Tibial nerve (tissue), 4 donors: ENCODE data around the gene LRIT1. TPM values are rescaled to one million over a fixed set of nuclear protein-coding genes. Genes with fewer than 3 reads are reported as not detected.

Experiments
- DNase-seq, 2 donors: peaks; one replicate each; pipeline ENCODE4 v3.0.0-alpha.2; 2019; ENCODE audit warnings: low spot score in 2 of 2
- H3K27ac ChIP-seq, 4 donors: fragments of 200-600 bp; sonication (generic) in 3 of 4; one replicate each; pipeline ENCODE4 v1.5.1; 2017 to 2019; ENCODE audit warnings: mild to moderate bottlenecking in 1 of 4
- H3K27me3 ChIP-seq, 2 donors: fragments of 200-600 bp; sonication (generic) in 1 of 2; one replicate each; pipeline versions ENCODE4 v1.5.1 to v1.6.0; 2017 to 2019
- H3K36me3 ChIP-seq, 3 donors: fragments of 200-600 bp; sonication (generic); one replicate each; pipeline ENCODE4 v1.5.1; 2018 to 2019
- H3K4me1 ChIP-seq, 4 donors: fragments of 200-600 bp; sonication (generic) in 3 of 4; one replicate each; pipeline ENCODE4 v1.5.1; 2017 to 2019
- H3K4me3 ChIP-seq, 4 donors: fragments of 200-600 bp; sonication (generic) in 3 of 4; one replicate each; pipeline ENCODE4 v1.5.1; 2017 to 2019; ENCODE audit warnings: mild to moderate bottlenecking in 1 of 4, moderate library complexity in 1 of 4
- H3K9me3 ChIP-seq, 4 donors: fragments of 200-600 bp; sonication (generic) in 3 of 4; one replicate each; pipeline ENCODE4 v1.5.1; 2017 to 2019
- EP300 ChIP-seq, 2 donors: sonication (generic); formaldehyde crosslinking; IDR thresholded peaks; one replicate each; pipeline ENCODE4 v1.6.1; 2017; ENCODE audit warnings: antibody characterized with exemption in 2 of 2, mild to moderate bottlenecking in 1 of 2
- POLR2A ChIP-seq, 2 donors: fragments of 450-650 bp; IDR thresholded peaks; one replicate each; pipeline ENCODE4 v1.6.1; 2017; ENCODE audit warnings: antibody characterized with exemption in 2 of 2, mild to moderate bottlenecking in 2 of 2, moderate library complexity in 2 of 2
- WGBS, 2 donors: methylation state at CpG; one replicate each; pipeline ENCODE4 v1.1.5; 2018; 5-methylcytosine and 5-hydroxymethylcytosine counted together
- total RNA-seq, 4 donors: library from RNA; depleted of rRNA; stranded (reverse); fragments of >200 nt; gene quantifications; one replicate each; pipeline ENCODE4 v1.1.0, GENCODE V29; 2016
- TF ChIP-seq, protein P1 (sequence below), 5 experiments: fragments of 200-600 bp in 3 of 5; fragments of 450-650 bp in 2 of 5; sonication (generic) in 3 of 5; IDR thresholded peaks; one replicate each; pipeline ENCODE4 v1.5.1; 2016 to 2019; ENCODE audit warnings: antibody characterized with exemption in 5 of 5, mild to moderate bottlenecking in 3 of 5, moderate library complexity in 2 of 5

LRIT1 gene
- total RNA-seq, 4 donors from 2014 or later: not detected

DNA sequence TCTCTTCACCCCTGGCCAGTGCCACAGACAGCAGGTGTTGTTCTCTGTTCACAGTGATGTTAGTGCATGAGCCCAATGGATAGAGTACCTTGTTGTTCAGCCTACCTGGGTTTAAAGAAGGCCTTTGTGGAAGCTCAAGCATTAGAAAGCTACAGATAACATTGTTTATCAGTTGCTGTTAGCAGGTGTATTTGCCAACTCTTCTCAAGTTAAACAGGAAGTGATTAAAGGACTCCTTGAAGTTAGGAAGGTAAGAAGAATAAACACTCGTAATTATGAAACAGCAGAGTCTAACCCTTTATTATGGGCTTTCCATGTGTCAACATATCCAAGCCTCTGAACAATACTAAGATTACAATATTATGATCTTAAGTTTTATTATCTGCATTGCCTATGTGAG is 29.4 kb upstream of the LRIT1 start:
- Histone ChIP-seq H3K36me3 (no peaks in the 10 kb centered on the region), H3K27me3 (no peaks in the 10 kb centered on the region), H3K4me1 (no peaks in the 10 kb centered on the region), H3K27ac (no peak overlapping the region), H3K4me3 (no peak overlapping the region), H3K9me3 (no peaks in the 10 kb centered on the region)
- TF ChIP-seq, protein P1, sequence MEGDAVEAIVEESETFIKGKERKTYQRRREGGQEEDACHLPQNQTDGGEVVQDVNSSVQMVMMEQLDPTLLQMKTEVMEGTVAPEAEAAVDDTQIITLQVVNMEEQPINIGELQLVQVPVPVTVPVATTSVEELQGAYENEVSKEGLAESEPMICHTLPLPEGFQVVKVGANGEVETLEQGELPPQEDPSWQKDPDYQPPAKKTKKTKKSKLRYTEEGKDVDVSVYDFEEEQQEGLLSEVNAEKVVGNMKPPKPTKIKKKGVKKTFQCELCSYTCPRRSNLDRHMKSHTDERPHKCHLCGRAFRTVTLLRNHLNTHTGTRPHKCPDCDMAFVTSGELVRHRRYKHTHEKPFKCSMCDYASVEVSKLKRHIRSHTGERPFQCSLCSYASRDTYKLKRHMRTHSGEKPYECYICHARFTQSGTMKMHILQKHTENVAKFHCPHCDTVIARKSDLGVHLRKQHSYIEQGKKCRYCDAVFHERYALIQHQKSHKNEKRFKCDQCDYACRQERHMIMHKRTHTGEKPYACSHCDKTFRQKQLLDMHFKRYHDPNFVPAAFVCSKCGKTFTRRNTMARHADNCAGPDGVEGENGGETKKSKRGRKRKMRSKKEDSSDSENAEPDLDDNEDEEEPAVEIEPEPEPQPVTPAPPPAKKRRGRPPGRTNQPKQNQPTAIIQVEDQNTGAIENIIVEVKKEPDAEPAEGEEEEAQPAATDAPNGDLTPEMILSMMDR (IDR thresholded peaks at IDR 0.05): no peak
- TF ChIP-seq EP300 (IDR thresholded peaks at IDR 0.05) (no peak), POLR2A (IDR thresholded peaks at IDR 0.05) (no peak)
- DNase-seq: no peak
- 50 to 70% methylated on average over 1 of the region's 1 CpG for WGBS, 2 donors

DNA sequence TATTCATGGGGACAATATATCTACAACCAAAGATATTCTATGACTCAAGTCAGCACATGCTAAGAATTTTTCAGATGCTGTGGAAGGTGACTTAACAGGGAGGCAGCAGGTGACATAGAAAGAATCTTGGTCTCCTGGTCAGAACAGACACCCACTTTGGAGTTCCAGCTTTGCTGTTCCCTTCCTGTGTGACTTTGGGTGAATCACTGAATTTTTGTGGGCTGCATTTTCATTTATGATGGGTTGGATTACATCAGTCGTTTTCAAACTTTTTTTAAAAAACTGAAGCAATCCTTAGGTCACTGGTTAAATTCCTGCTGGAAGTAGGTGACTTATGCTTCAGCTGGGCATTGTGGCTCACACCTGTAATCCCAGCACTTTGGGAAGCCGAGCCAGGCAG is 28.4 kb upstream of the LRIT1 start:
- 74 to 79% methylated on average over 2 of the region's 2 CpGs for WGBS, 2 donors
- Histone ChIP-seq H3K36me3 (no peaks in the 10 kb centered on the region), H3K27me3 (no peaks in the 10 kb centered on the region)

DNA sequence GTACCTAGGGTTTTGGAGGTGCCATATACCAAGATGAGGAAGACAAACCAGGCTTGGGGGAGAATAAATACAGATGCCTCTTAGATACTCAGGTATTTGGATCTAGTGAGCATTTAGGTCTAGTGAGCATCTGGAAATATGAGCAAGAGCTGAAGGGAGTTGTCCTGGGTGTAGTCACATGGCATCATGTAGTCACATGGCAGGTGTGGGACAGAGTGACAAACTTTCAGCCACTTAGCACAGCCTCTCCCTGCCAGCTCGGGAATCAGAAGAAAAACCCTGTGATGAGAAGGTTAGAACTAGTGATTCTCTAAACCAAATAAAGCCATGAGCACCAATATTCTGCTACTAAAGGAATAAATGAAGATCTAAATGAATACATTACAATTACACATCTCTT is 27.8 kb upstream of the LRIT1 start:
- WGBS, 2 donors: 56 to 95% methylated on average over 1 of the region's 1 CpG
- DNase-seq: no peak
- Histone ChIP-seq H3K4me3 (no peak overlapping the region), H3K27ac (no peak overlapping the region), H3K9me3 (no peaks in the 10 kb centered on the region), H3K27me3 (peaks cover 0 to 2% of the 10 kb centered on the region in 2 donors), H3K4me1 (peaks cover 0 to 6% (median 0%) of the 10 kb centered on the region in 4 donors), H3K36me3 (no peaks in the 10 kb centered on the region)
- TF ChIP-seq EP300 (IDR thresholded peaks at IDR 0.05): no peak
- no peak for TF ChIP-seq POLR2A (IDR thresholded peaks at IDR 0.05)
- TF ChIP-seq, protein P1 (IDR thresholded peaks at IDR 0.05): no peak

More for the DNA sequence above, 28.4 kb upstream of the LRIT1 start:
- Histone ChIP-seq H3K4me1 (peaks cover 0 to 1% (median 0%) of the 10 kb centered on the region in 4 donors), H3K27ac (no peak overlapping the region), H3K9me3 (no peaks in the 10 kb centered on the region), H3K4me3 (no peak overlapping the region)
- no peak for TF ChIP-seq EP300 (IDR thresholded peaks at IDR 0.05)
- TF ChIP-seq, protein P1 (IDR thresholded peaks at IDR 0.05): no peak
- no peak for TF ChIP-seq POLR2A (IDR thresholded peaks at IDR 0.05)
- no peak for DNase-seq

DNA sequence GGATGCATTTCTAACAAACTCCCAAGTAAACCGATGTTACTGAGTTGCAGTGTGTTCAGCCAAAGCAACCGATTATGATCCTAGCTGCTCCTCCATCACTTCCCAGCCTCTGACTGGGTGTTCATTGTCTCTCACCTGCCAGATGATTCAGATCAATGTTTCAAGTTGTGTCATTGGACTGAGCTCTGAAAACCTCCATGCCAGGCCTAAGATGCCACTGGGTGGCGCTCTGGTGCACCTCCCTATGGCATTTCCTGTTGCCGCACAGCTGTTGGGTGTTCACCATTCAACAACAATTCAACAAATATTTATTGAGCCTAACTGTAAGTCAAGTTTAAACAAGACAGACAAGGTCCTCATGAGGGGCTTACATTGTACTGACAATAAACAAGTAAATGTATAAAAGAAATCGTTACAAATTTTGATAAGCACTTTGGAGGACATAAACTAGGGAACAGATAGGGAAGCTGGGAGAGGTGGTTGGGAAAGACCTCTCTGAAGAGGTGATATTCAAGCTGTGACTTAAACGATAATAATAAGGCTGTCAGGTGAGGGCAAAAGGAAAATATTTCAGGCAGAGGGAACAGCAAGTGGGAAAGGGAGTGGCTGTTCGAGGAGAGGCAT is 26.3 kb upstream of the LRIT1 start:
- Histone ChIP-seq H3K36me3 (no peaks in the 10 kb centered on the region), H3K27me3 (peaks cover 0 to 9% of the 10 kb centered on the region in 2 donors), H3K4me3 (no peak overlapping the region), H3K27ac (no peak overlapping the region), H3K9me3 (no peaks in the 10 kb centered on the region), H3K4me1 (peaks cover 0 to 6% (median 0%) of the 10 kb centered on the region in 4 donors)
- 38 to 44% methylated on average over 7 of the region's 7 CpGs for WGBS, 2 donors
- TF ChIP-seq POLR2A (IDR thresholded peaks at IDR 0.05) (no peak), EP300 (IDR thresholded peaks at IDR 0.05) (no peak)
- TF ChIP-seq, protein P1 (IDR thresholded peaks at IDR 0.05): peak in 4 of 5 experiments; percentile 15 to 46 (median 29)
- DNase-seq: no peak

DNA sequence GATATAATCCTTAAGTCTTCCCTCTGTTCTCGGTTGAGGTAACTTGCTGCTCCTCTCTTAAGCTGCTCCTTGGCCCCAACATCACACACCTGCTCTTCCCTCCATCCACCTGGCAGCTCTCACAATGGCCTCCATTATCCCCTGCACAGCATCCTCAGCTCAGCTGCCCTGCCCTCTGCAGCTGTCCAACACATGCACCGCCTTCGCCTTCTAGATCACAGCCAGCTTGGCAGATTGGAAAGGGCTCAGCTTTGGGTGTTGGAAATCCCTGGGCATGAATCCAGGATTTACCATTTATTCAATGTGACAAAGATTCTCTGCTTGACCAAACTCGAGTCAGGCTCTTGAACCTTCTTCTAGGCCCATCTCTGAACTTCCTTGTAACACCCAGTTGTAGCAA is 24.1 kb upstream of the LRIT1 start:
- no peaks in the 10 kb centered on the region for H3K9me3 ChIP-seq
- TF ChIP-seq EP300 (IDR thresholded peaks at IDR 0.05) (no peak), POLR2A (IDR thresholded peaks at IDR 0.05) (no peak)
- TF ChIP-seq, protein P1 (IDR thresholded peaks at IDR 0.05): no peak
- peaks cover 0 to 6% (median 0%) of the 10 kb centered on the region in 4 donors for H3K4me1 ChIP-seq
- H3K27ac ChIP-seq: no peak overlapping the region
- no peak for DNase-seq
- no peak overlapping the region for H3K4me3 ChIP-seq
- WGBS, 2 donors: 60 to 69% methylated on average over 4 of the region's 4 CpGs
- peaks cover 0 to 9% of the 10 kb centered on the region in 2 donors for H3K27me3 ChIP-seq
- no peaks in the 10 kb centered on the region for H3K36me3 ChIP-seq
